Pancreas (tissue), 10 donors: Measurements from ENCODE around the gene RASAL2. TPM values are rescaled to one million over a fixed set of nuclear protein-coding genes. Genes with fewer than 3 reads are reported as not detected.

Source experiments
- ATAC-seq, 4 donors: fragments of 200-7000 bp; cut with Tn5 transposase; one replicate each; pipeline versions ENCODE4 v1.8.0 to v1.9.1; 2020; ENCODE audit warnings: mild to moderate bottlenecking in 4 of 4, moderate library complexity in 4 of 4
- DNase-seq, 6 donors: peaks; one replicate each; pipeline ENCODE4 v3.0.0-alpha.2; 2020
- FAIRE-seq: peaks from 2 replicates; lab custom pipeline; 2012; peaks lifted over from hg19 to GRCh38; lab: Jason Lieb, UNC
- H3K27ac ChIP-seq, 4 donors: fragments of 200-600 bp; sonication (generic); 1 replicate in 3 of 4; 2 replicates in 1 of 4; pipeline versions ENCODE4 v1.5.0 to v1.8.0; 2020
- H3K27me3 ChIP-seq, 4 donors: fragments of 200-600 bp; one replicate each; pipeline ENCODE4 v1.8.0; 2021
- H3K36me3 ChIP-seq, 3 donors: fragments of 200-600 bp; sonication (generic) in 1 of 3; one replicate each; pipeline versions ENCODE4 v1.5.0 to v1.8.0; 2020 to 2021
- H3K4me1 ChIP-seq, 3 donors: fragments of 200-600 bp; one replicate each; pipeline ENCODE4 v1.8.0; 2021
- H3K4me3 ChIP-seq, 4 donors: fragments of 200-600 bp; sonication (generic) in 2 of 4; one replicate each; pipeline versions ENCODE4 v1.5.0 to v1.8.0; 2020 to 2021
- H3K9me3 ChIP-seq, 4 donors: fragments of 200-600 bp; one replicate each; pipeline ENCODE4 v1.8.0; 2021
- CTCF ChIP-seq, 4 donors: fragments of 200-600 bp; sonication (generic) in 3 of 4; IDR thresholded peaks; one replicate each; pipeline versions ENCODE4 v1.5.0 to v1.8.0; 2021; ENCODE audit warnings: antibody characterized with exemption in 4 of 4
- WGBS, 2 donors: extraction: QIAGEN DNeasy Blood & Tissue Kit; methylation state at CpG; one replicate each; pipeline ENCODE4 v1.1.7; 2013; 5-methylcytosine and 5-hydroxymethylcytosine counted together
- intact Hi-C, 3 donors: fragments of 100-400 bp; cut with DNase I; formaldehyde crosslinking; loops; one replicate each; pipeline versions ENCODE4 v1.11.1 to v1.14.2; 2022
- polyA plus RNA-seq, 2 donors: library from polyadenylated mRNA; stranded (reverse); fragments of 200-250 nt; gene quantifications; one replicate each; pipeline ENCODE4 v1.2.3, GENCODE V29; 2013
- total RNA-seq, 6 donors: library from RNA; stranded (reverse); fragmentation: NEBNext Ultra II Directional in 4 of 6; extraction: Animal tissue kit (Norgen Biotek cat#: 25700) in 4 of 6; gene quantifications; one replicate each; pipeline versions ENCODE4 v1.2.1 to v1.2.4, GENCODE V29; 2021 to 2023
- donor health status: healthy with polysubstance abuse.
- donor health status: DM: no; HTN: no; CAD: no; lungs with moderate emphysema.
- donor health status: DM: no; HTN: no; CAD: no.
- donor health status: control.
- donor health status: control.
- donor health status: Bipolar disorder and iron deficiency.
- donor health status: DM: yes; HTN: yes; CAD: no.
- donor health status: DM: no; HTN: no; CAD: no.
- donor health status: DM: no; HTN: no; CAD: no.
- donor health status: DM: yes; HTN: yes; CAD: no.

The RASAL2 gene
- total and polyA plus RNA-seq, 8 donors: 2.5 to 12.9 (median 4.9) TPM

- Histone ChIP-seq H3K27me3 (no peaks in the 10 kb centered on the region), H3K36me3 (no peaks in the 10 kb centered on the region), H3K9me3 (no peaks in the 10 kb centered on the region), H3K4me1 (peaks cover 0 to 6% (median 0%) of the 10 kb centered on the region in 3 donors), H3K4me3 (no peak overlapping the region), H3K27ac (no peak overlapping the region)
- no peak for ATAC-seq
- no peak for FAIRE-seq
- 92 to 99% methylated on average over 4 of the region's 4 CpGs for WGBS, 2 donors
- no peak for TF ChIP-seq CTCF (IDR thresholded peaks at IDR 0.05)
- intact Hi-C loops: no loop called here
- no peak for DNase-seq
These were observed 172.7 kb downstream of the RASAL2 start for GRCh38 chr1:178266619-178267066.

GRCh38 chr1:178267646-178268094 lies 173.8 kb downstream of the RASAL2 start:
- WGBS, 2 donors: 77 to 80% methylated on average over 3 of the region's 3 CpGs
- Histone ChIP-seq H3K36me3 (no peaks in the 10 kb centered on the region), H3K4me1 (peaks cover 0 to 5% (median 0%) of the 10 kb centered on the region in 3 donors), H3K4me3 (no peak overlapping the region), H3K27ac (no peak overlapping the region), H3K27me3 (no peaks in the 10 kb centered on the region), H3K9me3 (no peaks in the 10 kb centered on the region)
- no peak for TF ChIP-seq CTCF (IDR thresholded peaks at IDR 0.05)
- FAIRE-seq (no peak), DNase-seq (no peak), ATAC-seq (no peak)
- intact Hi-C loops: no loop called here

- Histone ChIP-seq H3K4me1 (no peaks in the 10 kb centered on the region), H3K27ac (no peak overlapping the region), H3K4me3 (no peak overlapping the region), H3K9me3 (no peaks in the 10 kb centered on the region), H3K36me3 (no peaks in the 10 kb centered on the region), H3K27me3 (no peaks in the 10 kb centered on the region)
- intact Hi-C loops: no loop called here
- ATAC-seq (no peak), DNase-seq (no peak), FAIRE-seq (no peak)
- TF ChIP-seq CTCF (IDR thresholded peaks at IDR 0.05): no peak
- 93 to 96% methylated on average over 1 of the region's 1 CpG for WGBS, 2 donors
These were observed 177.6 kb downstream of the RASAL2 start for GRCh38 chr1:178271471-178271870.

- no peak for TF ChIP-seq CTCF (IDR thresholded peaks at IDR 0.05)
- intact Hi-C loops: no loop called here
- 81 to 85% methylated on average over 6 of the region's 6 CpGs for WGBS, 2 donors
- Histone ChIP-seq H3K27ac (no peak overlapping the region), H3K4me3 (no peak overlapping the region), H3K36me3 (no peaks in the 10 kb centered on the region), H3K9me3 (no peaks in the 10 kb centered on the region), H3K27me3 (no peaks in the 10 kb centered on the region), H3K4me1 (no peaks in the 10 kb centered on the region)
- ATAC-seq (no peak), FAIRE-seq (no peak), DNase-seq (no peak)
These were observed 180.0 kb downstream of the RASAL2 start for GRCh38 chr1:178273707-178274410.

GRCh38 chr1:178275049-178275448 lies 181.1 kb downstream of the RASAL2 start:
- H3K36me3 ChIP-seq: no peaks in the 10 kb centered on the region
- DNase-seq (no peak), FAIRE-seq (no peak), ATAC-seq (no peak)
- H3K27me3 ChIP-seq: no peaks in the 10 kb centered on the region
- no peak overlapping the region for H3K27ac ChIP-seq
- no peaks in the 10 kb centered on the region for H3K4me1 ChIP-seq
- 95 to 96% methylated on average over 2 of the region's 2 CpGs for WGBS, 2 donors
- intact Hi-C loops: no loop called here
- no peak for TF ChIP-seq CTCF (IDR thresholded peaks at IDR 0.05)
- H3K4me3 ChIP-seq: no peak overlapping the region
- H3K9me3 ChIP-seq: no peaks in the 10 kb centered on the region
